Caco-2 (cell line): ENCODE measurements around the gene ASTN2. TPM values are rescaled to one million over a fixed set of nuclear protein-coding genes. Genes with fewer than 3 reads are reported as not detected.

Experiments
- BruUV-seq: library from RNA; stranded (reverse); fragments of 400-500 nt; replicated peaks from 2 replicates; lab custom pipeline; 2021; lab: Mats Ljungman, UMichigan
- CTCF ChIA-PET: fragments of 300-600 bp; sonication (Branson Sonifier 250); formaldehyde crosslinking; loops from one replicate; lab custom pipeline; 2022; ENCODE audit warnings: antibody characterized with exemption; lab: Charles Lee
- POLR2A ChIA-PET: fragments of 300-600 bp; sonication (Branson Sonifier 250); formaldehyde crosslinking; loops from one replicate; lab custom pipeline; 2022; ENCODE audit warnings: antibody characterized with exemption; lab: Charles Lee
- DNase-seq, 2 experiments: peaks; one replicate each; pipeline versions ENCODE4 v3.0.0 to v3.0.0-alpha.2; 2020 to 2022
- H3K27me3 ChIP-seq: replicated peaks from 2 replicates; pipeline ENCODE4 v1.6.0; 2011; ENCODE audit warnings: low read length; ENCODE audit not compliant: control insufficient read depth, insufficient read depth
- H3K36me3 ChIP-seq: 2 replicates; pipeline ENCODE4 v1.5.1; 2011; ENCODE audit warnings: low read length; ENCODE audit not compliant: control insufficient read depth, insufficient read depth
- H3K4me1 ChIP-seq: fragments of 250-450 bp; sonication (Bioruptor Pico); 2 replicates; pipeline ENCODE4 v1.5.1; 2020; ENCODE audit warnings: mild to moderate bottlenecking
- H3K4me3 ChIP-seq: 2 replicates; pipeline ENCODE4 v1.5.1; 2011; ENCODE audit warnings: low read depth, mild to moderate bottlenecking, control low read depth, low read length
- H3K9me3 ChIP-seq: fragments of 250-450 bp; sonication (Bioruptor Pico); 2 replicates; pipeline ENCODE4 v1.5.1; 2020; ENCODE audit warnings: mild to moderate bottlenecking, moderate library complexity
- H3K27ac Mint-ChIP-seq: one replicate; pipeline ENCODE4 v1.8.0; 2022; ENCODE audit warnings: mixed read lengths; ENCODE audit not compliant: unreplicated experiment
- H3K27me3 Mint-ChIP-seq: one replicate; pipeline ENCODE4 v1.8.0; 2022; ENCODE audit warnings: mixed read lengths; ENCODE audit not compliant: insufficient read depth, unreplicated experiment
- H3K36me3 Mint-ChIP-seq: one replicate; pipeline ENCODE4 v1.8.0; 2022; ENCODE audit warnings: mild to moderate bottlenecking, mixed read lengths; ENCODE audit not compliant: insufficient read depth, unreplicated experiment
- H3K4me1 Mint-ChIP-seq: one replicate; pipeline ENCODE4 v1.8.0; 2022; ENCODE audit warnings: low read depth, mixed read lengths; ENCODE audit not compliant: unreplicated experiment
- H3K4me3 Mint-ChIP-seq: one replicate; pipeline ENCODE4 v1.8.0; 2022; ENCODE audit warnings: mild to moderate bottlenecking, moderate library complexity, mixed read lengths; ENCODE audit not compliant: unreplicated experiment
- H3K9me3 Mint-ChIP-seq: one replicate; pipeline ENCODE4 v1.8.0; 2022; ENCODE audit warnings: mixed read lengths; ENCODE audit not compliant: unreplicated experiment
- CTCF ChIP-seq, 2 experiments: fragments of 200-600 bp in 1 of 2; IDR thresholded peaks; 1 replicate in 1 of 2; 2 replicates in 1 of 2; pipeline versions ENCODE4 v1.5.1 to v1.8.0; 2011 to 2022; ENCODE audit warnings: antibody characterized with exemption in 1 of 2, control low read depth in 1 of 2, inconsistent platforms in 1 of 2, low read depth in 1 of 2, low read length in 1 of 2, mild to moderate bottlenecking in 1 of 2, moderate library complexity in 1 of 2; ENCODE audit not compliant: insufficient read depth in 1 of 2, severe bottlenecking in 1 of 2, unreplicated experiment in 1 of 2
- intact Hi-C: fragments of 100-400 bp; cut with micrococcal nuclease; formaldehyde crosslinking; loops from one replicate; pipeline ENCODE4 v1.10.0; 2022; ENCODE audit not compliant: unreplicated experiment
- total RNA-seq: library from RNA; stranded (reverse); gene quantifications from 2 replicates; pipeline ENCODE4 v1.2.3, GENCODE V29; 2022

Gene ASTN2
- total RNA-seq, 1 experiment from 2014 or later = 12.7 TPM

GRCh38 chr9:116471944-116472506 is 942.8 kb downstream of the ASTN2 start:
- H3K4me3 ChIP-seq = no peak overlapping the region
- H3K36me3 Mint-ChIP-seq = no peaks in the 10 kb centered on the region
- H3K4me3 Mint-ChIP-seq = no peak overlapping the region
- peaks cover 5% of the 10 kb centered on the region for H3K4me1 Mint-ChIP-seq
- no peak for DNase-seq
- no peak for TF ChIP-seq CTCF (IDR thresholded peaks at IDR 0.05; ENCODE audit: insufficient read depth in 1 of 2, low read depth in 1 of 2, low read length in 1 of 2, severe bottlenecking in 1 of 2, unreplicated experiment in 1 of 2)
- intact Hi-C loops = no loop called here
- H3K36me3 ChIP-seq = no peaks in the 10 kb centered on the region
- no peaks in the 10 kb centered on the region for H3K4me1 ChIP-seq
- POLR2A ChIA-PET = no interaction called here
- CTCF ChIA-PET = interaction anchor here (0.7 kb wide), 1 partner anchor 19 kb away, joined by 5 read pairs; no protein-coding TSS in a partner anchor
- no TSS peak for BruUV-seq
- no peaks in the 10 kb centered on the region for H3K27me3 ChIP-seq
- H3K9me3 ChIP-seq = no peaks in the 10 kb centered on the region
- no peaks in the 10 kb centered on the region for H3K9me3 Mint-ChIP-seq
- H3K27ac Mint-ChIP-seq = no peak overlapping the region
- no peaks in the 10 kb centered on the region for H3K27me3 Mint-ChIP-seq

- no peak overlapping the region for H3K27ac Mint-ChIP-seq
These were observed 943.6 kb downstream of the ASTN2 start for GRCh38 chr9:116471093-116471906.

More at GRCh38 chr9:116471093-116471906, 943.6 kb downstream of the ASTN2 start:
- Histone ChIP-seq H3K27me3 (no peaks in the 10 kb centered on the region), H3K4me3 (no peak overlapping the region), H3K4me1 (0 out of 2 replicates have a peak, but pooled peaks cover 3% of the 10 kb centered on the region), H3K9me3 (no peaks in the 10 kb centered on the region), H3K36me3 (no peaks in the 10 kb centered on the region)
- Mint-ChIP-seq H3K4me1 (peaks cover 5% of the 10 kb centered on the region), H3K9me3 (no peaks in the 10 kb centered on the region), H3K36me3 (no peaks in the 10 kb centered on the region), H3K4me3 (no peak overlapping the region), H3K27me3 (no peaks in the 10 kb centered on the region)
- no TSS peak for BruUV-seq
- ChIA-PET POLR2A (no interaction called here), CTCF (no interaction called here)
- no peak for DNase-seq
- intact Hi-C loops = no loop called here
- no peak for TF ChIP-seq CTCF (IDR thresholded peaks at IDR 0.05; ENCODE audit: insufficient read depth in 1 of 2, low read depth in 1 of 2, low read length in 1 of 2, severe bottlenecking in 1 of 2, unreplicated experiment in 1 of 2)
